ENCODE data around the gene CFAP97.
"Not testable (repeated sequence)": the region's sequence is repeated elsewhere in the genome, so short reads cannot be mapped to it uniquely, and the experiment has no call there.

The CFAP97 gene

GRCh38 chr4:185222598-185222997, 18.8 kb upstream of the CFAP97 start:
- no peak for DNase-seq (ENCODE audit: low spot score)

GRCh38 chr4:185221912-185222311, 18.1 kb upstream of the CFAP97 start:
- DNase-seq (ENCODE audit: low spot score) = no peak

GRCh38 chr4:185221491-185221890, 17.7 kb upstream of the CFAP97 start:
- DNase-seq (ENCODE audit: low spot score) = no peak

GRCh38 chr4:185219551-185220344, 15.9 kb upstream of the CFAP97 start:
- no peak for DNase-seq (ENCODE audit: low spot score)

GRCh38 chr4:185218312-185218711, 14.5 kb upstream of the CFAP97 start:
- no peak for DNase-seq (ENCODE audit: low spot score)

GRCh38 chr4:185217408-185217975, 13.7 kb upstream of the CFAP97 start:
- no peak for DNase-seq (ENCODE audit: low spot score)

GRCh38 chr4:185215261-185215660, 11.5 kb upstream of the CFAP97 start:
- DNase-seq (ENCODE audit: low spot score) = no peak

- DNase-seq (ENCODE audit: low spot score) = no peak
Observed at GRCh38 chr4:185213877-185214276, 10.1 kb upstream of the CFAP97 start.

- DNase-seq (ENCODE audit: low spot score) = no peak
Observed at GRCh38 chr4:185212581-185212980, 8.8 kb upstream of the CFAP97 start.

- no peak for DNase-seq (ENCODE audit: low spot score)
Observed at GRCh38 chr4:185211641-185212040, 7.8 kb upstream of the CFAP97 start.

- DNase-seq (ENCODE audit: low spot score) = no peak
Observed at GRCh38 chr4:185211035-185211434, 7.2 kb upstream of the CFAP97 start.

GRCh38 chr4:185210102-185210981, 6.5 kb upstream of the CFAP97 start:
- DNase-seq (ENCODE audit: low spot score) = no peak

GRCh38 chr4:185209852-185210101, 6.0 kb upstream of the CFAP97 start:
- not testable (repeated sequence) for DNase-seq (ENCODE audit: low spot score)

- peak; percentile 89 for DNase-seq (ENCODE audit: low spot score)
Observed at GRCh38 chr4:185209031-185209851, 5.4 kb upstream of the CFAP97 start, which contains the start of gene SNX25. Gene SNX25, plus strand, starts transcription at chr4:185209598. Its CDS starts 229 bp downstream, at chr4:185209827.

GRCh38 chr4:185207466-185207865, 3.7 kb upstream of the CFAP97 start:
- no peak for DNase-seq (ENCODE audit: low spot score)

- no peak for DNase-seq (ENCODE audit: low spot score)
Observed at GRCh38 chr4:185205697-185206342, 2.0 kb upstream of the CFAP97 start.

- DNase-seq (ENCODE audit: low spot score) = not testable (repeated sequence)
Observed at GRCh38 chr4:185205073-185205472, 1.3 kb upstream of the CFAP97 start.

- DNase-seq (ENCODE audit: low spot score) = no peak
Observed at GRCh38 chr4:185204238-185204910, 574 bp upstream of the CFAP97 start.

- DNase-seq (ENCODE audit: low spot score) = peak; percentile 53
Observed at GRCh38 chr4:185202984-185203485, 765 bp downstream of the CFAP97 start.
